Breast epithelium (tissue), 4 donors: ENCODE measurements around the gene FRMD4A. TPM values are rescaled to one million over a fixed set of nuclear protein-coding genes. Genes with fewer than 3 reads are reported as not detected.
"Not testable (repeated sequence)": the region's sequence is repeated elsewhere in the genome, so short reads cannot be mapped to it uniquely, and the experiment has no call there.

Experiments
- DNase-seq, 2 donors: peaks; one replicate each; pipeline ENCODE4 v3.0.0-alpha.2; 2019; ENCODE audit warnings: low spot score in 2 of 2
- H3K27ac ChIP-seq, 2 donors: fragments of 200-600 bp; sonication (generic) in 1 of 2; one replicate each; pipeline ENCODE4 v1.5.1; 2016 to 2019; ENCODE audit warnings: mild to moderate bottlenecking in 1 of 2
- H3K27me3 ChIP-seq, 2 donors: fragments of 200-600 bp; sonication (generic) in 1 of 2; one replicate each; pipeline versions ENCODE4 v1.5.1 to v1.6.0; 2017 to 2019; ENCODE audit warnings: control low read depth in 1 of 2, mild to moderate bottlenecking in 1 of 2
- H3K36me3 ChIP-seq: fragments of 200-600 bp; one replicate; pipeline ENCODE4 v1.5.1; 2019
- H3K4me1 ChIP-seq, 2 donors: fragments of 200-600 bp; sonication (generic); one replicate each; pipeline ENCODE4 v1.5.1; 2016 to 2019; ENCODE audit warnings: control low read depth in 1 of 2
- H3K4me3 ChIP-seq, 3 donors: fragments of 200-600 bp; sonication (generic); 1 replicate in 2 of 3; 2 replicates in 1 of 3; pipeline ENCODE4 v1.5.1; 2016 to 2019; ENCODE audit warnings: mild to moderate bottlenecking in 3 of 3, moderate library complexity in 2 of 3
- H3K9me3 ChIP-seq, 2 donors: fragments of 200-600 bp; sonication (generic) in 1 of 2; one replicate each; pipeline ENCODE4 v1.5.1; 2016 to 2019; ENCODE audit warnings: control low read depth in 1 of 2
- CTCF ChIP-seq, 3 donors: fragments of 450-650 bp; IDR thresholded peaks; one replicate each; pipeline ENCODE4 v1.5.1; 2016 to 2017; ENCODE audit warnings: antibody characterized with exemption in 3 of 3, mild to moderate bottlenecking in 3 of 3, moderate library complexity in 3 of 3
- POLR2A ChIP-seq: fragments of 450-650 bp; IDR thresholded peaks from one replicate; pipeline ENCODE4 v1.6.1; 2016; ENCODE audit warnings: antibody characterized with exemption, mild to moderate bottlenecking, moderate library complexity
- POLR2AphosphoS5 ChIP-seq, 3 donors: sonication (generic); formaldehyde crosslinking; IDR thresholded peaks; one replicate each; pipeline ENCODE4 v1.6.1; 2017; ENCODE audit warnings: antibody characterized with exemption in 3 of 3
- intact Hi-C: fragments of 100-400 bp; cut with DNase I; formaldehyde crosslinking; loops from one replicate; pipeline ENCODE4 v1.15.1; 2023; ENCODE audit warnings: low total_unique reads
- total RNA-seq, 3 donors: library from RNA; depleted of rRNA; stranded (reverse); fragments of >200 nt; gene quantifications; one replicate each; pipeline ENCODE4 v1.1.0, GENCODE V29; 2016

The FRMD4A gene
- total RNA-seq, 3 donors from 2014 or later = 27.5 to 107 (median 34.4) TPM

DNA sequence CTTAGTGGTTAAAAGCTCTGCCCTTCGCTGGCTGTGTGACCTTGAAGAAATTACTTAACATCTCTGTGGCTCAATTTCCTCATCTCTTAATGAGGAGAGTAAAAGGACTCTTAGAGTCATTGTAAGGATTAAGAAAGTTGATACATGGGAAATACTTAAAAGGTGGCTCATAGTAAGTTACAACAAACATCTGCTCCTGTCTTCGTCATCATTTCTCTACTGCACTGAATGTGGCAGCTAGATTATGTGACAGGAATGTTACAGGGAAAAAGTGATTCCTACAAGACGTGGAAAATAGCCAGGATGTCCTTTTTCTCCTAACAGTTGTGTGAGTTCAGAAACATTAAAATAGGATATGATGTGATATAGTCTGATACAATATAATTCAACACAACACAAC, 184.7 kb downstream of the FRMD4A start:
- intact Hi-C loops = no loop called here
- Histone ChIP-seq H3K36me3 (no peaks in the 10 kb centered on the region), H3K4me3 (no peak overlapping the region), H3K9me3 (no peaks in the 10 kb centered on the region), H3K27ac (no peak overlapping the region), H3K27me3 (peaks cover 0 to 5% of the 10 kb centered on the region in 2 donors), H3K4me1 (no peaks in the 10 kb centered on the region)
- TF ChIP-seq CTCF (IDR thresholded peaks at IDR 0.05) = no peak
- TF ChIP-seq POLR2AphosphoS5 (IDR thresholded peaks at IDR 0.05) = no peak
- no peak for TF ChIP-seq POLR2A
- DNase-seq = no peak

- Histone ChIP-seq H3K9me3 (no peaks in the 10 kb centered on the region), H3K36me3 (no peaks in the 10 kb centered on the region), H3K27me3 (peaks cover 0 to 5% of the 10 kb centered on the region in 2 donors), H3K4me3 (no peak overlapping the region), H3K4me1 (no peaks in the 10 kb centered on the region), H3K27ac (no peak overlapping the region)
- DNase-seq = no peak
- TF ChIP-seq POLR2A (no peak), CTCF (IDR thresholded peaks at IDR 0.05) (no peak), POLR2AphosphoS5 (IDR thresholded peaks at IDR 0.05) (no peak)
- intact Hi-C loops = no loop called here
Observed at GRCh38 chr10:14144451-14144850, 186.3 kb downstream of the FRMD4A start.

DNA sequence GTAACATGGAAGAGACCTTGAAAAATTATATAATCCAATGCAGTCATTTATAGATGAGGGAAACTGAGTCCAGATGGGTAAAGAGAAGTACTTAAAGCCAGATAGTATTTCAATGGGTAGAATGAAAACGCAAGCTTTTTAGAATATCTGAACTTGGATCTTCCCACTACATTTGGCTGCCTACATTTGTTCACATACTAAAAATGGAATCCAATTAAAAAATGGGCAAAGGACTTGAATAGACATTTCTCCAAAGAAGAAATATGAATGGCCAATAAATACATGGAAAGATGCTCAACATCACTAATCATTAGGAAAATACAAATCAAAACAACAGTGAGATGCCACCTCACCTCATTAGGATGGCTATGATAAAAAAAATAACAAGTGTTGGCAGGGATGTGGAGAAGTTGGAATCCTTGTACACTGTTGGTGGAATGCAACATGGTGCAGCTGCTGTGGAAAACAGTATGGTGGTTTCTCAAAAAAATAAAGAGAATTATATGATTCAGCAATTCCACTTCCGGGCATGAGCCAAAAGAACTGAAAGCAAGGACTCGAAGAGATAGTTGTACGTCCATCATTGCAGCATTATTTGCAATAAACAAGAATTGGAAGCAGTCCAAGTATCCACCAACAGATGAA, 188.0 kb downstream of the FRMD4A start:
- DNase-seq = no peak
- H3K27me3 ChIP-seq = peaks cover 0 to 5% of the 10 kb centered on the region in 2 donors
- no peak overlapping the region for H3K27ac ChIP-seq
- H3K4me1 ChIP-seq = no peaks in the 10 kb centered on the region
- no peaks in the 10 kb centered on the region for H3K9me3 ChIP-seq
- intact Hi-C loops = no loop called here
- no peaks in the 10 kb centered on the region for H3K36me3 ChIP-seq
- TF ChIP-seq POLR2AphosphoS5 (IDR thresholded peaks at IDR 0.05) (no peak), CTCF (IDR thresholded peaks at IDR 0.05) (no peak), POLR2A (no peak)
- H3K4me3 ChIP-seq = no peak overlapping the region

GRCh38 chr10:14141283-14141682, 189.4 kb downstream of the FRMD4A start:
- Histone ChIP-seq H3K36me3 (no peaks in the 10 kb centered on the region), H3K9me3 (no peaks in the 10 kb centered on the region), H3K27ac (no peak overlapping the region), H3K4me3 (no peak overlapping the region), H3K4me1 (no peaks in the 10 kb centered on the region), H3K27me3 (peaks cover 0 to 5% of the 10 kb centered on the region in 2 donors)
- TF ChIP-seq POLR2AphosphoS5 (IDR thresholded peaks at IDR 0.05) (no peak), CTCF (IDR thresholded peaks at IDR 0.05) (no peak), POLR2A (no peak)
- DNase-seq = no peak
- intact Hi-C loops = no loop called here

GRCh38 chr10:14137391-14137790, 193.3 kb downstream of the FRMD4A start:
- intact Hi-C loops = no loop called here
- H3K9me3 ChIP-seq = no peaks in the 10 kb centered on the region
- TF ChIP-seq CTCF (IDR thresholded peaks at IDR 0.05) (no peak), POLR2AphosphoS5 (IDR thresholded peaks at IDR 0.05) (no peak), POLR2A (no peak)

GRCh38 chr10:14135196-14135595, 195.5 kb downstream of the FRMD4A start:
- H3K9me3 ChIP-seq, intact Hi-C loops, H3K27me3 ChIP-seq: not testable (repeated sequence)

More at GRCh38 chr10:14137391-14137790, 193.3 kb downstream of the FRMD4A start:
- Histone ChIP-seq H3K27ac (no peak overlapping the region), H3K4me3 (no peak overlapping the region), H3K36me3 (no peaks in the 10 kb centered on the region), H3K27me3 (no peaks in the 10 kb centered on the region), H3K4me1 (no peaks in the 10 kb centered on the region)
- DNase-seq = no peak

More at GRCh38 chr10:14135196-14135595, 195.5 kb downstream of the FRMD4A start:
- H3K4me3 ChIP-seq, H3K27ac ChIP-seq, DNase-seq, H3K4me1 ChIP-seq, H3K36me3 ChIP-seq: not testable (repeated sequence)
